GM18870 (cell line): ENCODE measurements around the gene ZNF326.

ENCODE experiments used
- ATAC-seq: cut with Tn5 transposase; IDR thresholded peaks from one replicate; pipeline ENCODE4 v1.9.1; 2021; ENCODE audit warnings: moderate library complexity; ENCODE audit not compliant: unreplicated experiment

ZNF326 gene, protein sequence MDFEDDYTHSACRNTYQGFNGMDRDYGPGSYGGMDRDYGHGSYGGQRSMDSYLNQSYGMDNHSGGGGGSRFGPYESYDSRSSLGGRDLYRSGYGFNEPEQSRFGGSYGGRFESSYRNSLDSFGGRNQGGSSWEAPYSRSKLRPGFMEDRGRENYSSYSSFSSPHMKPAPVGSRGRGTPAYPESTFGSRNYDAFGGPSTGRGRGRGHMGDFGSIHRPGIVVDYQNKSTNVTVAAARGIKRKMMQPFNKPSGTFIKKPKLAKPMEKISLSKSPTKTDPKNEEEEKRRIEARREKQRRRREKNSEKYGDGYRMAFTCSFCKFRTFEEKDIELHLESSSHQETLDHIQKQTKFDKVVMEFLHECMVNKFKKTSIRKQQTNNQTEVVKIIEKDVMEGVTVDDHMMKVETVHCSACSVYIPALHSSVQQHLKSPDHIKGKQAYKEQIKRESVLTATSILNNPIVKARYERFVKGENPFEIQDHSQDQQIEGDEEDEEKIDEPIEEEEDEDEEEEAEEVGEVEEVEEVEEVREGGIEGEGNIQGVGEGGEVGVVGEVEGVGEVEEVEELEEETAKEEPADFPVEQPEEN

DNA sequence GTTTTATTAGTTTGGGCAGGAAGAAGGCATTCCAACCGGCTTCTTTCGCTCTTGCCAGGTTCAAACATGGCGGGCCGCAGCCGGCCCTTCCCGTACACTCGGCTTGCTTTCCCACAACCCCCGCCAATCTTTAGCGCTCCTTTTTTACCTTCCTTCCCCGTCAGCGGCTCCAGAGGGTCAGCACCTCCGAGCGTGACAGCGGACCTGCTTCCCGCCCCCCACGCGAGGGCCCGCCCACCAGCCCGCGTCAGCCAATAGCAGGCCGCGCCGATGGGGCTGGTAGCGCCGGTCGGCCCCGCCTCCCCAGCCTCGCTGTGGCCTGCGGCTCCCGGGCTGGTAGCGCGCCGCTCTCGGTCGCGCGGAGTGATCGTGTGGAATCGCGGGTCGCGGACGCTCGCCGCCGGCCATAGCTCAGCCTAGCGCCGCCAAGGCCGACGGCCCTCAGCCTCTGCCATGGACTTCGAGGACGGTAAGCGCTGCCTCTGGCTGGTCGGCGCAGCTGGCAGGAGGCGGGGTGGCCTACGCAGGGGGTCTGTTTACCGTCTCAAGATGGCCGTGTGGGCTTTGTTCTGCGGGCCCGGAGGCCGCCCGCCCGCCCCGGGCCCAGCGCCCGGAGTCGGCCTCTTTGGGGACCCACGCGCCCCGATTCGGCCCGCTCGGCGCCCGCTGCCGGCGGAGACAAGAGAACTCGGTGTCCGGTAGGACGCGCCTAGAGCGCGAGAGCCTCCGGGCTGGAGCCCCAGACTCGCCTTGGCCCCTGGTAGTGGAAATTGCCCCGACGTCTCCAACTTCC, at the start of gene ZNF326:
Gene ZNF326 (plus strand): TSS at position 306 of the 793 bp plus-strand sequence. CDS start 148 bp downstream, at position 454.
- ATAC-seq, result peak; percentile 76

DNA sequence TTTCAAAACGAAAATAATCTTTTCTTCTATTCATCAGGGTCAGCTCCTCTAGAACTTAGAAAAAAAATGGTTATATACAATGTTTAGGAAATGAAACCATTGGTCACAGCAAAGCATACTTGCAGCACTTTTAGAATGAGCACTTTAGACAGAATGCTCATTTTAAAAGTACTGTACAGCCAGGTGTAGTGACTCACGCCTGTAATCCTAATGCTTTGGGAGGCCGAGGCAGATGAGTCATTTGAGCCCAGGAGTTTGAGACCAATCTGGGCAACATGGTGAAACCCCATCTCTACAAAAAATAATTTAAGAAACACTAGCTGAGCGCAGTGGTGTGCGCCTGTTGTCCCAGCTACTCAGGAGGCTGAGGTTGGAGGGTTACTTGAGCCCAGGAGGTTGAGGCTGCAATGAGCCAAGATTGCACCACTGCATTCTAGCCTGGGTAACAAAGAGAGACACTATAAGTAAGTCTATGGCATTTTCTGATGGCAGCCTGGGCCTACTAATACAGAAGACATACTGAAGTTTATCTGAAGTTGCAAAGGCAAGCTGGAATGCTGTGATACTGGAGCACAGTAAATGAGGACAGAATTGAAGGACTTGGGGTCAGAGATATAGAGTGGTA, 48.9 kb upstream of the ZNF326 start:
- ATAC-seq, result peak; percentile 92

DNA sequence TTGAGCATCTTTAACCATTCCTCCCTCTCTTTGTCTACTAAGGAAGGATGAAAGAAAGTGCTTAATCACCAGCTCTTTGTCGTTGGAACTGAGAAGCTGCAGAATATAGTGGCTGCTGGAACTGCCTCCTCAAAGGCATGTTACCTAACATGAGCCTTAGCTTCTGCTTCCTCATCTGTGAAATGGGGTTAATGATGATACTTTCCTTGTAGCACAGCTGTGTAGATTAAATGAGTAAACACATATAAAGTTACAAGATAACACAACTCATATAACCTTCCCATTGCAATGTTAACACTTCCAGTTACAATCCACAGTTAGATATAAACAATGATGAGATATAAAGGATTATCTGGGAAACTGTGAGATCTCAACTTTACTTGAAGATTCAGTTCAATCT, 48.4 kb upstream of the ZNF326 start:
- no peak for ATAC-seq

DNA sequence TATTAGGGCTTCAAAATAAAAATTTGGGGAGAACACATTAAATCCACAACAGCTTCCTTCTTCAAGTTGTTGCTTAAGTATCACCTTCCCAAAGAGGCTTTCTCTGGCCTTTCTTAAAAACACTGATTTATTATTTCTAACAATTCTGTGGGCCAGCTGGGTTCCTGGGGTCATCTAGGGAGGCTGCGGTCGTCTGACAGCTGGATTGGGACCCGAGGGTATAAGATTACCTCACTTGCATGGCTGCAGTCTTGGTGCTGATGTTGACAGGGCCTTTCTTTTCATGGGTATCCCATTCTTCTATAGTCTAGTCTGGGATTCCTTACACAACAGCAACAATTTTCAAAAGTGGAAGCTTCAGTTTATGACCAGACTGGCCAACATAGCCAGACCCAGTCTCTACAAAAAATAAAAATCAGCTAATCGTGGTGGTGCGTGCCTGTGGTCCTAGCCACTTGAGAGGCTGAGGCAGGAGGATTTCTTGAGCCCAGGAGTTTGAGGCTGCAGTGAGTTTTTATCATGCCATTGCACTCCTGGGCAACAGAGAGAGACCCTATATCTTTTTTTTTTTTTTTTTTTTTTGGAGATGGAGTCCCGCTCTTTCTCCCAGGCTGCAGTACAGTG, 46.1 kb upstream of the ZNF326 start:
- no peak for ATAC-seq

DNA sequence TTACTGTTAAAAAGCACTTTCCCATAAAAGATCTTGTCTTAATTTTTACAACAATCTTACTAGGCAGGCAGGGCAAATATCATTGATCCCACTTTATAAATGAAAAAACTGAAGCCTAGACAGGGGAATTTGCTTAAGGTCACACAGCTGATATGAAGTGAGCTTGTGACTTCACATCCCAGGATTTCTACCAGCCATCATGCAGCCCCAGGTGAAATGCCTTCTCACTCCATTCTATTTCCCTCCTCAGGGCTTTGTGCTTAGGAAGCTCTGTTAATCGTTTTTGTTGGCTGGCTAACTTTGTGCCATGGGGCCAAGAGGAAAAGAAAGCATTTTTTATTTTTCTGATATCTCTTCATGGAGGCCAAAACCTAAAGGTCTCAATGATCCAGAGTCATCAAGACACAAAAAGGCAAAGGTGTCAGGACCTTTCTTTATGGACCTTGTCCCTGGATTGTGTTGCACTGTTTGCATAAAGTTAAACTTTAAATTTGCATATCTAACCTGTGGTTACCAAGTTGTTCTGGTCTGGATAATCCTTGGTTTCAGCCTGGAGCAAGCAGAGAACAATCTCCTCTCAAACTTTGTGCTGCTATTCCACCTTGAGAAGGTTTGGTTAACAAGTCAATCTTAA, 44.8 kb upstream of the ZNF326 start:
- no peak for ATAC-seq

DNA sequence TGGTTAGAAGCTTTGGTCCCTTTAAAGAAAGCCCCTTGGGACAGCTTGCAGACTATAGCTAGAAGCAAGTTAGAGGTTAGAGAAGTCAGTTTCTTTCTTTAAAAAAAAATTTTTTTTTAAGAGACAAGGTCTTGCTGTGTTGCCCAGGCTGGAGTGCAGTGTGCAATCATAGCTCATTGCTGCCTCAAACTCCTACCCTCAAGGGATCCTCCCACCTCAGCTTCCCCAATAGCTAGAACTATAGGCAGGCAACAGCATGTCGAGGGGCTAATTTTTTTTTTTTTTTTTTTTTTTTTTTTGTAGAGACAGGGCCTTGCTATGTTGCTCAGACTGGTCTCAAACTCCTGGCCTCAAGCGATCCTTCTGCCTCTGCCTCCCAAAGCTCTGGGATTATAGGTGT, 44.2 kb upstream of the ZNF326 start:
- ATAC-seq, result no peak

DNA sequence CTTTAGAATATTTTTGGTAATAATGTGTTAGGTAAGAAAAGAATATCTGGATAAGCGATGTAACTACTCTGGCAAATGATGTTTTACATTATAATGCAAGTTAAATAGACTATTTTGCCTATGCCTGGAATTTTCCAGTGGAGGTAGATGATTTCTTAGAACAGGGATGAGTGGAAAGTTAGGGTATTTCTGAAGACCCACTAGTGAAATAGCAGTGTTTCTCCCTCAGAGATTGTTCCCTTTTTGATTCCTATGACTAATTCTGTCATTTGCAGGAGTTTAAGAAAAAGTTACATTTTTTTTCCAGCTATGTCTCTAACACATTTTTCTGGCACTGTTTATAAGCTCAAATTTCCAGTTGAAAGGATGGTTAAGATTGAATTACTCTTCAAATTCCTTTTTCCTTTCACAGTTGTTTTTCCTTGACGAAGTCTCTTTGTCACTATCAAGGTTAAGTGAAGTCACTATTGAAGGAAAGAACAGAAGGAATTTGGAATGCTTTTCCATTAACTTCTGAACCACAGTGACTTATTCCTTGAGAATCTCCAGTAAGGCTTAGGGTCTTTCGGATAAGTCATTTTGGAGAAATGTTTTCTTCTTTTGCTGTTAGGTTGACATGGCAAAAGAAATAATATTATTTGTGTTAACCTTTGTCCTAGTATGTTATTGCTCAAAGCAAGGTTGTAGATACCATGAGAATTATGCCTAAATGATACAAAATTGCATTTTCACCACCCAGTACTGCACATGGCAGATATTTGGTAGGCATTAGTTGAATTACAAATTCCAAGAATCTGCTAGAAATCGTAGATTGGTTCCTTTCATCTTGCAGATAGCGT, 42.9 kb upstream of the ZNF326 start:
- no peak for ATAC-seq

DNA sequence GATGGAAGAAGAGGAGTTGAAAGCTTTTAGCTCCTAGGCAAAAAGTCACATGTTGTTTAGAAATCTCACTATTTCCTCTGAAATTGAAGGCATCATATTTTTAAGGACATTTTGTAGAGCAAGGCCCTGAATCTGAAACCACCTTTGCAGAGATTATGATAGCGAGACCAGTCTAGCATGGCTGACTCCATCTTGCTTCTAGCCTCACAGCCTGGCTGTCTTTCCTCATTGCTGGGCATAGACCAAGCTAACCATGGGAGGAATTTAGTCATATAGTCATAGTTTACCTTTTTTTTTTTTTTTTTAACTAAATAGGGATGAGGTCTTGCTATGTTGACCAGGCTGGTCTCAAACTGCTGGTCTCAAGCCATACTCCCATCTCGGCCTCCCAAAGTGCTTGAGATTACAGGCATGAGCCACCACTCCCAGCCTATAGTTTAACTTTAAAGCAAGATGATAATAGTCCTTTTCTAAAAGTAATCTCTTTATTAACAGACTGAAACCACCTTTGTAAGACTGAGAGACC, 42.2 kb upstream of the ZNF326 start:
- peak; percentile 16 for ATAC-seq

DNA sequence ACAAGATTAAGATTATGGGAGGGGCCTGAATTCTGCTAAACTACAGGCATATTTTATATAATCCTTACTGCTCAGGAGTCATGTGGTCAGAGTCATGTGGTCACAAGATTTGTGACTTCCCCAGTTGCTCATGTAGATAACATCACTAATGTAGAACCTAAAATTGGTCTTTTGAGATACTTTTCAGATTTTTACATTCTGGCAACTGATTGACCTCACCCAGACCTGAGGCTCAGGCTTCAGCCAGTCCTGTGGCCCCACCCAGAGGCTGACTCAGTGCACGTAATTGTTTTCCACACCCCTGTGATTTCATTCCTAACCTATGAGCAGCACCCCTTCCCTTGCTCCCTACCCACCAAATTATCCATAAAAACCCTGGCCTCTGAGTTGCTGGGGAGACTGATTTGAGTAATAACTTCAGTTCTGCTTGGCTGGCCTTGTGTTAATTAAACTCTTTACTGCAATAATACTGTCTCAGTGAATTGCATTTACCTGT, 41.7 kb upstream of the ZNF326 start:
- ATAC-seq, result peak; percentile 60

DNA sequence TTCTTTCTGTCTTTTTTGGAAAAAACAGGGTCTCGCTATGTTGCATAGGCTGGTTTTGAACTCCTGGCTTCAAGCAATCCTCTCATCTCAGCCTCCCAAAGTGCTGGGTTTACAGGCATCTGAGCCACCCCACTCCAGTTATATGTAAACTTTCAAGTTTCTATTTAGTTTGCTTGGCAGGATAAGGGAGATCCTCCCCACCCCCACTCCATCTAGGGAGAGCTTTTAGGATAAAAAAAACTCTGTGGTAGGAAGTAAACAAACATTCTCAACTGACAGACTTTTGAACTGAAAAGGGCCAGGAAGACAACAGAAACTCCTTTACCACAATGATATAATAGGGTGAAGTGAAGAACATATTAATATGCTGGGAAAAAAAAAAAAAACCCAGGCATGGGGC, 41.0 kb upstream of the ZNF326 start:
- ATAC-seq, result no peak

DNA sequence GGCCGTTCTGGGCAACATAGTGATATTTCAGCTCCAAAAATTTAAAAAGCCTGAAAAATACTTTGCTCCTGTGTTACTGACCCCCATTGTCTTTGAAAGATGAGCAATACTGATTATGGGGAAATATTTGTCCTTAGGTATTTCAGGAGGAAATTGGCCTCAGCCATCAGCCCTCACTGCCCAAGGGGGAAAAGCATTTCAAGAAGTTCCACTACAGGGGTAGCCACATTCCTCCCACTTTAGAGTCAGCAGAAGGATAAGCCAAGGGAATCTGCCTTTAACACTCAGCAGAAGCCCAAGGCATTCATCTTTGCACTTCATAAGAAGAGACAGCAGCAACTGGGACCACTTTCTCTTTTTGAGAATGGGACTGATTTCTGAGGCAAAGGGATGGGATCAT, 40.5 kb upstream of the ZNF326 start:
- ATAC-seq, result no peak

DNA sequence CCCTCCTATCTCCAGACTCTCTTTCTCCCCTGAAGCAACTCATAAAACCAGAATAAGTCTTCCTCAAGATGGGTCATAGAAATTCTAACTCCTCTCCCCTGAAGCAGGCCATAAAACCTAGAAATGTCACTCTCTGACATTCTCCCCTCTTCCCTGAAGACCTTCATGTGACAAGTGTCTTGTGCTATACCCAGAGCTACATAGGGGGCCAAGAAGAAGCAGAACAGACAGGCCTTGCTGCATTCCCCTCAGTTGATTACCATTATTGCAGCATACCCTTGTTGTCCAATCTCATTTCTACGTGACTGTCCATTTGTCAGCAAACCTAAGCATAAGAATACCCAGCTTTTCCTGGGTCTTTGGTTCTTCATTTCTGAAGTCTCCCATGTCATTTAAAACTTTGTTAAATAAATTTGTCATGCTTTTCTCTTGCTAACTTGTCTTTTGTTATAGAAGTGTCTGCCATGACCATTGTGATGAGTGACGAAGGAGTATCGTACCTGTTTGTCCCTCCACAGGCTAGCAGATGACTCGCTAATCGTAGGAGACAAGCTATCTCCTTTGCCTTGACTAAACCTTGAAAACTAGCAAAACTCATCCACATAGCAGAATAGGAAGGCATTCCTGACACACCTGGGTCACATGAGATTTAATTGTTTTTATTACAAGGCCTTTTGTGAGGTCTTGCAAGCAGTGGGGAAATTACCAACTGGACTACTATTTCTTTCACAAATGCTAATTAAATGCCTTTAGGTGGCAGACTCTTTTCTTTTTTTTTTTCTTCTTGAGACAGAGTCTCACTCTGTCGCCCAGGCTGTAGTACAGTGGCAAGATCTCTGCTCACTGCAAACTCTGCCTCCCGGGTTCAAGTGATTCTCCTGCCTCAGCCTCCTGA, 39.4 kb upstream of the ZNF326 start:
- ATAC-seq, result no peak

DNA sequence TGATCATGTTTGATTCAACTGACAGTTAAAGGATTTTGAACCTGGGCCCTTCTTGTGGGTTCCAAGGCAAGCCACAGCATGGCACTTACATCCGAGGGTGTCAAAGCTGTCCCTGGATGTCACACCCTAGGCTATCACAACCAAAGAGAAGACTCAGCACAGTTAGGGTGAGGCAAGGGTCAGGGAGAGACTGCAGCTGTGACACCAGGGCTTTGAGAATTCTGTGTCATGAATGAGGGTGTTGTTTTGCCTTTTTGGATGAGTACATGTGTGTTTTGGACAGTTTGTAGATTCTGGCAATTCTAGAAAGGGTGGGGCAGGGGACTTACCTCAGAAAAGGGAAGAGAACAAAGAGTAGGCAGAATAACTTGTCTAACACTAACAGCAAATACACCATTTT, 37.8 kb upstream of the ZNF326 start:
- ATAC-seq, result no peak

DNA sequence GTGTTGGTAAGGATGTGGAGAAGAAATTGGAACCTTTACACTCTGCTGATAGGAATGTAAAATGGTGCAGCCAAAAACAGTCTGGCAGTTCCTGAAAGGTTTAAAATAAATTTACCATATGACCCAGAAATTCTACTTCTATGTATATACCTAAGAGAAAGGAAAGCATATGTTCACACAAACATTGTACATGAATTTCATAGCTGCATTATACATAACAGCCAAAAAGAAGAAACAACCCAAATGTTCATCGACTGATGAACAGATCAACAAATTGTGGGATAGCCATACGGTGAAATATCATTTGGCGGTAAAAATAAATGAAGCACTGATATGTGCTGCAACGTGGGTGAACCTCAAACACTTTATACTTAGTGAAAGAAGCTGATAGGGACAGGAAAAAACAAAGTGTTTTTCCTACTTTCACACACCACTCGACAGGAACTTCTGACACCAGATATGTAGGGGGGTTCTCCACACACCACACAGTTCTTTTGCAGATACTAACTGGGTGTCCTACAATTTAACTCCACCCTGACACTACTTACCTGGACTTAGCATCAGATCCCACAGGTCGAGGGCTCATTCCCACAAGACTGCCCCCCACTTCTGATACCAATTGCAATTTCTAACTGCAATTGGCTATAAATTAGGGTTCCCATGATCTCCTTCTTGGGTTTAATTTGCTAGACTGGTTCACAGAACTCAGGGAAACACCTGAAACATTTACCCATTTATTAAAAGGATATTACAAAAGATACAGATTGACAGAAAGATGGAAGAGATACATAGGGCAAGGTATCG, 35.9 kb upstream of the ZNF326 start:
- ATAC-seq, result no peak

DNA sequence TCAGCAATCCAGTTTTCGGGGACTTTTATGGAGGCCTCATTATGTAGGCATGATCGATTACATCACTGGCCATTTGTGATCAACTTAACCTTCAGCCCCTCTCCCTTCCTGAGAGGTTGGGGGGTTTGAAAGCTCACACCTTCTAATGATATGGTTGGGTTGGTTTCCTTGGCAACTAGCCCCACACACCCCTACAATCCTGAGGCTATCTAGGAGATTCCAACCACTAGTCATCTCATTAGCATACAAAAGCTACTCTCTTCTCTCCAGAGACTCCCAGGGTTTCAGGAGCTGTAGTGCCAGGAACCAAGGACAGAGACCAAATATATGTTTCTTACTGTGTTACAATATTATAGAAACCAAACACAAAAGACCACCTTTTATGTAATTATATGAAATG, 35.2 kb upstream of the ZNF326 start:
- ATAC-seq, result no peak

DNA sequence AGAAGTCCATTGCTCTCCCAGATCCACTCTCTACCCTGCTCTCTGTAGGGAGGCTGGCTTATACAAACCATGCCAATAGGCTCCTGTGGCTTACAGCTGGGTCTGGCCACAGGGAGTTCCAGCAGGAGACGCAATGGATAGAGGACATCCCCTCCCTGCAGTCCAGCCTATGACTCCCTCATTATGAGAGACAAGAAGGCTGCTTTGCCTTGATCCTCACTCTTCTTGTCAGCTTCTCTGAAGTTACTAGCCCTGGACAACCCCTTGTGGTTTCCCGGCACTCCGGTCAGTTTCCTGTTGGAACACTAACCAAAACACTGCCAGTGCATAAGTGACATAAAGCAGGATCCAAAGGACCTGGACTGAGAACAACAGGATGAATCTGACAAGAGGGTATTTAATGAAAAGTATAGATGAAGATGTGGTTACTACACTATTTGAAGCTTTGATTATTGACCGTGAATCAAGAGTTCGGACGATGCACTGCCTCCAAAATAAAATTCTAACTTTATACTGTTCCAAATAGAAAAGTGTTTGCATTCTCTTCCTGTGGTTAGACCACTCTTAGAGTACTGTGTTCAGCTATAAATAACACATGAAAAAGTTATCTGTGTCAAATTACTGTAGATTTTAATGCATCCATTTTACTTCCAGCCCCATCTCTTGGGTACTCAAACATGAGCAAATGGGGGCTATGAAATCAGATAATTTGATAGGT, 32.7 kb upstream of the ZNF326 start:
- ATAC-seq, result no peak

DNA sequence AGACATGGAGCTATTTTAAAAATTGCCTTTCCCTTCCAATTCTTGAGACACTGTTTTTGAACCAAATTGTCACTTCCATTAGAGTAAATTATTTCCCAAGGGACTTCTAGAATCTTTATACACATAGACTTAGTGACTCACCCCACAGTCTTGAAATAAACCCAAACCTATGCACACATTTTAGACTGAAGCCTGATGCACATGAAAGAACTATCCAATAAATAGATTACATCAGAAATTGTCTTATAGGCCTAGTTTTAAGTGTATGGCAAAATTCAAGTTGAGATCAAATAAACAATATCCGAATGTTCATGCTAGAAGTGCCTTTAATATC, 32.2 kb upstream of the ZNF326 start:
- ATAC-seq, result no peak
